Endodermal cell (in vitro differentiated cells): Measurements from ENCODE around the gene PBX4. TPM values are rescaled to one million over a fixed set of nuclear protein-coding genes. Genes with fewer than 3 reads are reported as not detected.

ENCODE experiments used
- DNase-seq: peaks from one replicate; pipeline ENCODE4 v3.0.0-alpha.2; 2017
- H3K27ac ChIP-seq: 2 replicates; pipeline ENCODE4 v1.5.1; 2013; ENCODE audit warnings: mild to moderate bottlenecking, low read depth, low read length, moderate library complexity
- H3K27me3 ChIP-seq: 2 replicates; pipeline ENCODE4 v1.6.1; 2013; ENCODE audit warnings: mild to moderate bottlenecking, low read length, moderate library complexity; ENCODE audit not compliant: insufficient read depth, control insufficient read depth, poor library complexity, severe bottlenecking
- H3K36me3 ChIP-seq: 2 replicates; pipeline ENCODE4 v1.7.0; 2013; ENCODE audit warnings: mild to moderate bottlenecking, low read length, moderate library complexity; ENCODE audit not compliant: control insufficient read depth, insufficient read depth
- H3K4me1 ChIP-seq: one replicate; pipeline ENCODE4 v1.7.0; 2013; ENCODE audit warnings: low read length; ENCODE audit not compliant: control insufficient read depth, insufficient read depth
- H3K4me3 ChIP-seq: 2 replicates; pipeline ENCODE4 v1.5.1; 2013; ENCODE audit warnings: mild to moderate bottlenecking, low read length, moderate library complexity
- H3K9ac ChIP-seq: 2 replicates; pipeline ENCODE4 v1.6.1; 2013; ENCODE audit warnings: mild to moderate bottlenecking, low read length, moderate library complexity; ENCODE audit not compliant: poor library complexity, severe bottlenecking; ENCODE audit errors: extremely low read depth
- H3K9me3 ChIP-seq: 2 replicates; pipeline ENCODE4 v1.6.1; 2013; ENCODE audit warnings: mild to moderate bottlenecking, low read length, moderate library complexity; ENCODE audit not compliant: control insufficient read depth
- H3K27ac Mint-ChIP-seq: 2 replicates; pipeline ENCODE4 v1.8.0; 2020; ENCODE audit warnings: mixed read lengths
- H3K27me3 Mint-ChIP-seq: 2 replicates; pipeline ENCODE4 v1.8.0; 2021; ENCODE audit warnings: mild to moderate bottlenecking, mixed read lengths; ENCODE audit not compliant: insufficient read depth
- H3K36me3 Mint-ChIP-seq: 2 replicates; pipeline ENCODE4 v1.8.0; 2020; ENCODE audit warnings: low read depth, mixed read lengths
- H3K4me1 Mint-ChIP-seq: 2 replicates; pipeline ENCODE4 v1.8.0; 2020; ENCODE audit warnings: mixed read lengths
- H3K4me3 Mint-ChIP-seq: 2 replicates; pipeline ENCODE4 v1.8.0; 2020; ENCODE audit warnings: mild to moderate bottlenecking, moderate library complexity, mixed read lengths
- H3K9me3 Mint-ChIP-seq: 2 replicates; pipeline ENCODE4 v1.8.0; 2020; ENCODE audit warnings: mild to moderate bottlenecking, mixed read lengths
- WGBS, 2 experiments: methylation state at CpG; one replicate each; pipeline versions ENCODE4 v1.1.5 to v1.1.7; 2013; ENCODE audit warnings: missing lambda C conversion rate in 2 of 2, mixed read lengths in 1 of 2; ENCODE audit not compliant: insufficient coverage in 1 of 2, insufficient read length in 1 of 2; 5-methylcytosine and 5-hydroxymethylcytosine counted together
- total RNA-seq, 2 donors: library from RNA; stranded (reverse); fragmentation: NEBNext Ultra II Directional in 1 of 2; extraction: Animal tissue kit (Norgen Biotek cat#: 25700) in 1 of 2; gene quantifications; 2 replicates in 1 of 2; 3 replicates in 1 of 2; pipeline ENCODE4 v1.2.1, GENCODE V29; 2021
- TF ChIP-seq, protein P1 (sequence below): fragments of 200-600 bp; sonication (generic); conservative IDR thresholded peaks from 2 replicates; pipeline ENCODE4 v1.5.0; 2021; ENCODE audit warnings: antibody characterized with exemption, mild to moderate bottlenecking

The PBX4 gene
- total RNA-seq, 2 donors from 2014 or later = 4.1 to 8.6 TPM

DNA sequence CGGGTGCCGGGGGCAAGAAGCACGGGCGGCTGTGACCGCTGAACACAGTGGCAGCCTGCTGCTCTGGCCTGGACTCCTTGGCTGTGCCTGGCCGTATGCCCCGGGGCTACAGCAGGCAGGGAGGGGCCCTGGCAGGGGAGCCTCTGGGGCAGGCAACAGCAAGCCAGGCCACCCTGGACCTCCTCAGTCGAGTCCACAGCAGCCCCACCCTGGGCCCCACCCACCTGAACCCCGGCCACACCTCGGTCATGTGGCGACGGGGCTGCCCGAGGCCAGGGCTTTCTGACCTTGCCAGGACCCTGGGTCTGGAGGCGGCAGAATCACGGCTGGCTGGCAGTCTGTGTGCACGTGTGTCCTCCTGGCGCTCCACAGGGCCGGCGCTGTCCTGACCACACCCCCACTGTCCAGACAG, 71.7 kb downstream of the PBX4 start:
- Histone ChIP-seq H3K36me3 (no peaks in the 10 kb centered on the region), H3K27me3 (no peaks in the 10 kb centered on the region), H3K9me3 (no peaks in the 10 kb centered on the region), H3K9ac (no peak overlapping the region), H3K27ac (no peak overlapping the region), H3K4me3 (no peak overlapping the region), H3K4me1 (no peaks in the 10 kb centered on the region)
- TF ChIP-seq, protein P1, sequence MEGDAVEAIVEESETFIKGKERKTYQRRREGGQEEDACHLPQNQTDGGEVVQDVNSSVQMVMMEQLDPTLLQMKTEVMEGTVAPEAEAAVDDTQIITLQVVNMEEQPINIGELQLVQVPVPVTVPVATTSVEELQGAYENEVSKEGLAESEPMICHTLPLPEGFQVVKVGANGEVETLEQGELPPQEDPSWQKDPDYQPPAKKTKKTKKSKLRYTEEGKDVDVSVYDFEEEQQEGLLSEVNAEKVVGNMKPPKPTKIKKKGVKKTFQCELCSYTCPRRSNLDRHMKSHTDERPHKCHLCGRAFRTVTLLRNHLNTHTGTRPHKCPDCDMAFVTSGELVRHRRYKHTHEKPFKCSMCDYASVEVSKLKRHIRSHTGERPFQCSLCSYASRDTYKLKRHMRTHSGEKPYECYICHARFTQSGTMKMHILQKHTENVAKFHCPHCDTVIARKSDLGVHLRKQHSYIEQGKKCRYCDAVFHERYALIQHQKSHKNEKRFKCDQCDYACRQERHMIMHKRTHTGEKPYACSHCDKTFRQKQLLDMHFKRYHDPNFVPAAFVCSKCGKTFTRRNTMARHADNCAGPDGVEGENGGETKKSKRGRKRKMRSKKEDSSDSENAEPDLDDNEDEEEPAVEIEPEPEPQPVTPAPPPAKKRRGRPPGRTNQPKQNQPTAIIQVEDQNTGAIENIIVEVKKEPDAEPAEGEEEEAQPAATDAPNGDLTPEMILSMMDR = no peak
- no peak for DNase-seq
- H3K9me3 Mint-ChIP-seq = no peaks in the 10 kb centered on the region
- H3K4me1 Mint-ChIP-seq = no peaks in the 10 kb centered on the region
- H3K4me3 Mint-ChIP-seq = no peak overlapping the region
- H3K27me3 Mint-ChIP-seq = peaks cover 9% of the 10 kb centered on the region
- H3K36me3 Mint-ChIP-seq = no peaks in the 10 kb centered on the region
- no peak overlapping the region for H3K27ac Mint-ChIP-seq
- 90 to 93% methylated on average over 15 to 19 of the region's 19 CpGs for WGBS, 2 experiments

DNA sequence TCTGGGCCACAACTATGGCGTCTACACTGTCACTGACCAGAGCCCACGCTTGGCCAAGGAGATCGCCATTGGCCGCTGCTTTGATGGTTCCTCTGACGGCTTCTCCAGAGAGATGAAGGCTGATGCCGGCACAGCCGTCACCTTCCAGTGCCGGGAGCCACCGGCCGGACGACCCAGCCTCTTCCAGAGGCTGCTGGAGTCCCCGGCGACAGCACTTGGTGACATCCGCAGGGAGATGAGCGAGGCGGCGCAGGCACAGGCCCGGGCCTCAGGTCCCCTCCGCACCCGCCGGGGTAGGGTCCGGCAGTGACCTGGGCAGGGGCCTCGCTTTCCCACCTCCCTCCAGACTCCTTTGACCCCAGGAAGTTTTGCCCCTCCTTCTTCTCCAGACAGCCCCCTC, 72.8 kb downstream of the PBX4 start:
- no peaks in the 10 kb centered on the region for H3K4me1 Mint-ChIP-seq
- no peak for DNase-seq
- peaks cover 17% of the 10 kb centered on the region for H3K27me3 Mint-ChIP-seq
- no peak overlapping the region for H3K4me3 Mint-ChIP-seq
- no peaks in the 10 kb centered on the region for H3K4me1 ChIP-seq
- 88 to 98% methylated on average over 16 to 23 of the region's 23 CpGs for WGBS, 2 experiments
- H3K36me3 Mint-ChIP-seq = no peaks in the 10 kb centered on the region
- no peak overlapping the region for H3K27ac ChIP-seq
- no peak overlapping the region for H3K9ac ChIP-seq
- no peaks in the 10 kb centered on the region for H3K27me3 ChIP-seq
- no peaks in the 10 kb centered on the region for H3K36me3 ChIP-seq
- H3K9me3 Mint-ChIP-seq = no peaks in the 10 kb centered on the region
- no peak overlapping the region for H3K27ac Mint-ChIP-seq
- no peaks in the 10 kb centered on the region for H3K9me3 ChIP-seq
- no peak overlapping the region for H3K4me3 ChIP-seq
- TF ChIP-seq, protein P1 = no peak

DNA sequence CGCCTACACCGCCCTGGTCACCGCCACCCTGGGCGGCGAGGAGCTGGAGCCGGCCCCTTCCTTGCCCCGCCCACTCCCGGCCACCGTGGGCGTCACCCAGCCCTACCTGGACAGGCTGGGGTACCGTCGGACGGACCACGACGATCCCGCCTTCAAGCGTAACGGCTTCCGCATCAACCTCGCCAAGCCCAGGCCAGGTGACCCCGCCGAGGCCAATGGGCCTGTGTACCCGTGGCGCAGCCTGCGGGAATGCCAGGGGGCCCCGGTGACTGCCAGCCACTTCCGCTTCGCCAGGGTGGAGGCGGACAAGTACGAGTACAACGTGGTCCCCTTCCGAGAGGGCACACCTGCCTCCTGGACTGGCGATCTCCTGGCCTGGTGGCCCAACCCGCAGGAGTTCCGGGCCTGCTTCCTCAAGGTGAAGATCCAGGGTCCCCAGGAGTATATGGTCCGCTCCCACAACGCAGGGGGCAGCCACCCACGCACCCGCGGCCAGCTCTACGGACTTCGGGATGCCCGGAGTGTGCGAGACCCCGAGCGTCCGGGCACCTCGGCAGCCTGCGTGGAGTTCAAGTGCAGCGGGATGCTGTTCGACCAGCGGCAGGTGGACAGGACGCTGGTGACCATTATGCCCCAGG, 73.4 kb downstream of the PBX4 start:
- H3K9me3 Mint-ChIP-seq = no peaks in the 10 kb centered on the region
- Histone ChIP-seq H3K9me3 (no peaks in the 10 kb centered on the region), H3K9ac (no peak overlapping the region), H3K27me3 (no peaks in the 10 kb centered on the region), H3K4me1 (no peaks in the 10 kb centered on the region), H3K36me3 (no peaks in the 10 kb centered on the region), H3K4me3 (no peak overlapping the region), H3K27ac (no peak overlapping the region)
- H3K27ac Mint-ChIP-seq = no peak overlapping the region
- TF ChIP-seq, protein P1 = no peak
- peaks cover 23% of the 10 kb centered on the region for H3K27me3 Mint-ChIP-seq
- 93 to 96% methylated on average over 40 to 53 of the region's 53 CpGs for WGBS, 2 experiments
- H3K36me3 Mint-ChIP-seq = no peaks in the 10 kb centered on the region
- DNase-seq = no peak
- no peak overlapping the region for H3K4me3 Mint-ChIP-seq
- no peaks in the 10 kb centered on the region for H3K4me1 Mint-ChIP-seq
